ENCODE measurements around the gene YIPF2.

DNA sequence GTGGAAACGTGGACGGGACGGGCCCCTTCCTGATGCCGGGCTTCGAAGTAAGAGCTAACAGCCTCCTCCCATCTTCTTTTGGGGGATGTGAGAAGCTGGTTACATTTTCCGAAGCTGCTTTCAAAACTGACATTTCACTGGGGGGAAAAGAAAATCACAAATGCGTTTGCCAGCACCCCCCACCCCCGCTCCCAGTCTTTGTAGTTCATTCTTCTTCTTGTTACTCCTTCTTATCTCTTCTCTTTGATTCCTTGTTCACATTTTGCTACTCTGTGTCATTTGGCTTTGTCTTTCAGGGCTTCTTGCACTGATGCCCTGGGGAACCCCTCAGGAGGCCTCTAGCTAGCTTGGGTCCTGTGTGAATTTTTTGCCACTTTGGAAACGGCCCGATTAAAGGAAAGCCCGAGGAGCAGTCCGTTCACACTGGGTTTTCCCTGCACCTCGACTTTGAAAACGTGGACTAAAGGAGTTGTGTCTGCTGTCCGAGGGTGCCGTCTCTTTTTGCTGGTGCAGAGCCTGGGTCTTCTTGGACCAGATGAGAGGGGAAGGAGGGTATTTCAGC lies 55.8 kb downstream of the YIPF2 start:
- no peak for TF ChIP-seq TAF1 (IDR thresholded peaks at IDR 0.05; ENCODE audit: low read depth, low read length)
- TF ChIP-seq POLR2A (IDR thresholded peaks at IDR 0.05; ENCODE audit: low read depth, low read length), result no peak
- no peak for TF ChIP-seq POLR2AphosphoS5 (IDR thresholded peaks at IDR 0.05; ENCODE audit: low read depth, low read length)
- TF ChIP-seq SPI1 (IDR thresholded peaks at IDR 0.05; ENCODE audit: low read depth, low read length), result no peak
- no peak for TF ChIP-seq PAX5 (IDR thresholded peaks at IDR 0.05; ENCODE audit: insufficient read depth, low read length, severe bottlenecking)
